K562 (cell line): ENCODE results near the gene VSIG2. TPM values are rescaled to one million over a fixed set of nuclear protein-coding genes. Genes with fewer than 3 reads are reported as not detected.
A peak's percentile ranks its signal among the peaks of the same experiment; 100 is the strongest.

ENCODE experiments used
- BCL6 ChIP-seq: fragments of 250-450 bp; sonication (Bioruptor Pico); IDR thresholded peaks from 2 replicates; pipeline ENCODE4 v1.4.0; 2020
- EGR1 ChIP-seq: fragments of 450-650 bp; conservative IDR thresholded peaks from 2 replicates; pipeline ENCODE4 v1.6.1; 2017; ENCODE audit warnings: mild to moderate bottlenecking
- FOSL1 ChIP-seq: fragments of 200-800 bp; sonication (Bioruptor generic); conservative IDR thresholded peaks from 2 replicates; pipeline ENCODE4 v1.6.1; 2016; ENCODE audit warnings: missing genetic modification characterization, missing compliant biosample characterization
- HMBOX1 ChIP-seq: sonication (generic); IDR thresholded peaks from 2 replicates; pipeline ENCODE4 v1.6.1; 2016
- KLF13 ChIP-seq: fragments of 450-650 bp; IDR thresholded peaks from 2 replicates; pipeline ENCODE4 v1.6.1; 2016; ENCODE audit warnings: missing genetic modification characterization, low read depth, mild to moderate bottlenecking, missing compliant biosample characterization, moderate library complexity, borderline replicate concordance
- NR2C2 ChIP-seq, 2 experiments: fragments of 200-800 bp in 1 of 2; sonication (Bioruptor generic) in 1 of 2; sonication (generic) in 1 of 2; formaldehyde crosslinking in 1 of 2; IDR thresholded peaks; 2 replicates each; pipeline versions ENCODE4 v1.6.1 to v1.8.0; 2016 to 2022; ENCODE audit warnings: mild to moderate bottlenecking in 1 of 2, missing compliant biosample characterization in 1 of 2, missing genetic modification characterization in 1 of 2, missing genetic modification reagents in 1 of 2
- PHF21A ChIP-seq: fragments of 450-650 bp; IDR thresholded peaks from 2 replicates; pipeline ENCODE4 v1.6.1; 2017; ENCODE audit warnings: low read depth, borderline replicate concordance
- PKNOX1 ChIP-seq: fragments of 450-650 bp; IDR thresholded peaks from 2 replicates; pipeline ENCODE4 v1.6.1; 2016
- RBBP5 ChIP-seq: fragments of 200-600 bp; sonication (generic); IDR thresholded peaks from 2 replicates; pipeline ENCODE4 v1.6.1; 2012; ENCODE audit warnings: borderline replicate concordance, mild to moderate bottlenecking, low read length, control low read depth, inconsistent platforms; ENCODE audit not compliant: insufficient read depth, poor library complexity, severe bottlenecking
- RCOR1 ChIP-seq, 2 experiments: IDR thresholded peaks; 2 replicates each; pipeline ENCODE4 v1.6.1; 2012; ENCODE audit warnings: low read depth in 2 of 2, low read length in 2 of 2, borderline replicate concordance in 1 of 2, improper control_type of control experiment in 1 of 2
- SMARCB1 ChIP-seq: IDR thresholded peaks from 2 replicates; pipeline ENCODE4 v1.6.1; 2011; ENCODE audit warnings: improper control_type of control experiment, low read depth; ENCODE audit not compliant: insufficient read length
- ZNF561 ChIP-seq: fragments of 450-650 bp; formaldehyde crosslinking; conservative IDR thresholded peaks from 2 replicates; pipeline ENCODE4 v1.4.0; 2020; ENCODE audit warnings: mild to moderate bottlenecking, moderate library complexity
- ZNF589 ChIP-seq: fragments of 200-800 bp; sonication (Bioruptor generic); IDR thresholded peaks from 2 replicates; pipeline ENCODE4 v1.6.1; 2016; ENCODE audit warnings: low read depth, missing genetic modification characterization, missing compliant biosample characterization
- ZNF780A ChIP-seq: fragments of 250-450 bp; sonication (Bioruptor Pico); IDR thresholded peaks from 2 replicates; pipeline ENCODE4 v1.5.0; 2021; ENCODE audit warnings: mild to moderate bottlenecking
- polyA plus RNA-seq, 8 experiments: library from polyadenylated mRNA; depleted of rRNA in 4 of 8; stranded (reverse) in 5 of 8; unstranded in 3 of 8; fragments of >200 nt; fragmentation: Nextera tagmentation in 2 of 8; fragmentation: Illumina TruSeq in 1 of 8; extraction: Ambion mirVana in 2 of 8; extraction: Trizol in 1 of 8; gene quantifications; 2 replicates each; pipeline versions ENCODE4 v1.2.1 to v1.2.3, GENCODE V29; 2011 to 2014; ENCODE audit warnings: inconsistent platforms in 1 of 8, missing spikeins in 1 of 8
- total RNA-seq, 7 experiments: library from RNA; depleted of rRNA in 6 of 7; stranded (reverse); fragments of >200 nt in 6 of 7; fragmentation: Illumina TruSeq in 2 of 7; extraction: Trizol in 2 of 7; gene quantifications; 2 replicates each; pipeline versions ENCODE4 v1.2.1 to v1.2.3, GENCODE V29; 2011 to 2021; ENCODE audit warnings: low replicate concordance in 1 of 7
- TF ChIP-seq, protein P1 (sequence below): sonication (generic); formaldehyde crosslinking; IDR thresholded peaks from 2 replicates; pipeline ENCODE4 v1.8.1; 2022; ENCODE audit warnings: missing genetic modification reagents
- TF ChIP-seq, protein P2 (sequence below), 2 experiments: fragments of 450-650 bp in 1 of 2; IDR thresholded peaks; 2 replicates each; pipeline ENCODE4 v1.6.1; 2011 to 2017; ENCODE audit warnings: low read depth in 2 of 2, antibody characterized with exemption in 1 of 2, borderline replicate concordance in 1 of 2, low read length in 1 of 2, mild to moderate bottlenecking in 1 of 2, mixed read lengths in 1 of 2; ENCODE audit not compliant: control insufficient read depth in 1 of 2
- TF ChIP-seq, protein P3 (sequence below): sonication (generic); formaldehyde crosslinking; IDR thresholded peaks from 2 replicates; pipeline ENCODE4 v1.8.1; 2023; ENCODE audit warnings: mild to moderate bottlenecking, missing genetic modification reagents

Gene VSIG2
- total and polyA plus RNA-seq, 9 of the 15 experiments (the other 6 are each of a cell fraction or from before 2014, with no cell fraction given) = not detected

- TF ChIP-seq FOSL1 (peak; percentile 18; the same call in 1 of the 2 replicates), ZNF589 (CRISPR knock-in tag) (no peak), ZNF561 (CRISPR knock-in tag) (no peak), KLF13 (tag) (no peak), SMARCB1 (no peak), BCL6 (no peak), ZNF780A (CRISPR knock-in tag) (no peak), PKNOX1 (0 out of 2 replicates have a peak, but pooled peaks have one; percentile 36), PHF21A (no peak), NR2C2 (CRISPR knock-in tag; IDR thresholded peaks at IDR 0.05) (no peak), NR2C2 (tag; IDR thresholded peaks at IDR 0.05) (0 out of 2 replicates have a peak, but pooled peaks have one; percentile 30), HMBOX1 (no peak), EGR1 (0 out of 2 replicates have a peak, but pooled peaks have one; percentile 27), RBBP5 (no peak), RCOR1 (IDR thresholded peaks at IDR 0.05; ENCODE audit: borderline replicate concordance in 1 of 2, low read depth in 2 of 2, low read length in 2 of 2) (0 out of 4 replicates have a peak, but pooled peaks of 1 of the 2 experiments have one; percentile 27)
- TF ChIP-seq, protein P1, sequence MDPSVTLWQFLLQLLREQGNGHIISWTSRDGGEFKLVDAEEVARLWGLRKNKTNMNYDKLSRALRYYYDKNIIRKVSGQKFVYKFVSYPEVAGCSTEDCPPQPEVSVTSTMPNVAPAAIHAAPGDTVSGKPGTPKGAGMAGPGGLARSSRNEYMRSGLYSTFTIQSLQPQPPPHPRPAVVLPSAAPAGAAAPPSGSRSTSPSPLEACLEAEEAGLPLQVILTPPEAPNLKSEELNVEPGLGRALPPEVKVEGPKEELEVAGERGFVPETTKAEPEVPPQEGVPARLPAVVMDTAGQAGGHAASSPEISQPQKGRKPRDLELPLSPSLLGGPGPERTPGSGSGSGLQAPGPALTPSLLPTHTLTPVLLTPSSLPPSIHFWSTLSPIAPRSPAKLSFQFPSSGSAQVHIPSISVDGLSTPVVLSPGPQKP (CRISPR knock-in tag) = no peak
- TF ChIP-seq, protein P2, sequence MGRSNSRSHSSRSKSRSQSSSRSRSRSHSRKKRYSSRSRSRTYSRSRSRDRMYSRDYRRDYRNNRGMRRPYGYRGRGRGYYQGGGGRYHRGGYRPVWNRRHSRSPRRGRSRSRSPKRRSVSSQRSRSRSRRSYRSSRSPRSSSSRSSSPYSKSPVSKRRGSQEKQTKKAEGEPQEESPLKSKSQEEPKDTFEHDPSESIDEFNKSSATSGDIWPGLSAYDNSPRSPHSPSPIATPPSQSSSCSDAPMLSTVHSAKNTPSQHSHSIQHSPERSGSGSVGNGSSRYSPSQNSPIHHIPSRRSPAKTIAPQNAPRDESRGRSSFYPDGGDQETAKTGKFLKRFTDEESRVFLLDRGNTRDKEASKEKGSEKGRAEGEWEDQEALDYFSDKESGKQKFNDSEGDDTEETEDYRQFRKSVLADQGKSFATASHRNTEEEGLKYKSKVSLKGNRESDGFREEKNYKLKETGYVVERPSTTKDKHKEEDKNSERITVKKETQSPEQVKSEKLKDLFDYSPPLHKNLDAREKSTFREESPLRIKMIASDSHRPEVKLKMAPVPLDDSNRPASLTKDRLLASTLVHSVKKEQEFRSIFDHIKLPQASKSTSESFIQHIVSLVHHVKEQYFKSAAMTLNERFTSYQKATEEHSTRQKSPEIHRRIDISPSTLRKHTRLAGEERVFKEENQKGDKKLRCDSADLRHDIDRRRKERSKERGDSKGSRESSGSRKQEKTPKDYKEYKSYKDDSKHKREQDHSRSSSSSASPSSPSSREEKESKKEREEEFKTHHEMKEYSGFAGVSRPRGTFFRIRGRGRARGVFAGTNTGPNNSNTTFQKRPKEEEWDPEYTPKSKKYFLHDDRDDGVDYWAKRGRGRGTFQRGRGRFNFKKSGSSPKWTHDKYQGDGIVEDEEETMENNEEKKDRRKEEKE (IDR thresholded peaks at IDR 0.05; ENCODE audit: borderline replicate concordance in 1 of 2, control insufficient read depth in 1 of 2, low read depth in 2 of 2, low read length in 1 of 2) = no peak
- TF ChIP-seq, protein P3, sequence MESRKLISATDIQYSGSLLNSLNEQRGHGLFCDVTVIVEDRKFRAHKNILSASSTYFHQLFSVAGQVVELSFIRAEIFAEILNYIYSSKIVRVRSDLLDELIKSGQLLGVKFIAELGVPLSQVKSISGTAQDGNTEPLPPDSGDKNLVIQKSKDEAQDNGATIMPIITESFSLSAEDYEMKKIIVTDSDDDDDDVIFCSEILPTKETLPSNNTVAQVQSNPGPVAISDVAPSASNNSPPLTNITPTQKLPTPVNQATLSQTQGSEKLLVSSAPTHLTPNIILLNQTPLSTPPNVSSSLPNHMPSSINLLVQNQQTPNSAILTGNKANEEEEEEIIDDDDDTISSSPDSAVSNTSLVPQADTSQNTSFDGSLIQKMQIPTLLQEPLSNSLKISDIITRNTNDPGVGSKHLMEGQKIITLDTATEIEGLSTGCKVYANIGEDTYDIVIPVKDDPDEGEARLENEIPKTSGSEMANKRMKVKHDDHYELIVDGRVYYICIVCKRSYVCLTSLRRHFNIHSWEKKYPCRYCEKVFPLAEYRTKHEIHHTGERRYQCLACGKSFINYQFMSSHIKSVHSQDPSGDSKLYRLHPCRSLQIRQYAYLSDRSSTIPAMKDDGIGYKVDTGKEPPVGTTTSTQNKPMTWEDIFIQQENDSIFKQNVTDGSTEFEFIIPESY (CRISPR knock-in tag) = no peak
Measured at GRCh38 chr11:124793466-124794278, 41.6 kb upstream of the VSIG2 start (continued).
